Neural cell (in vitro differentiated cells): Measurements from ENCODE around the gene MMADHC. TPM values are rescaled to one million over a fixed set of nuclear protein-coding genes. Genes with fewer than 3 reads are reported as not detected.

ENCODE experiments used
- H2AFZ ChIP-seq: fragments of 200-600, 300-800 bp; sonication (generic), shearing (Covaris generic); 2 replicates; pipeline ENCODE4 v1.6.0; 2014; ENCODE audit warnings: low read depth, mild to moderate bottlenecking, antibody characterized with exemption, low read length, moderate library complexity
- H3F3A ChIP-seq: fragments of 200-600 bp; shearing (Covaris generic); 2 replicates; pipeline ENCODE4 v1.6.1; 2016; ENCODE audit warnings: mild to moderate bottlenecking, moderate library complexity, mixed read lengths, antibody characterized with exemption, low read length; ENCODE audit not compliant: insufficient read depth, poor library complexity, severe bottlenecking
- H3K27ac ChIP-seq: fragments of 200-600, 300-800 bp; sonication (generic), shearing (Covaris generic); 2 replicates; pipeline ENCODE4 v1.5.1; 2014; ENCODE audit warnings: mild to moderate bottlenecking, low read length, moderate library complexity
- H3K27me3 ChIP-seq: fragments of 300-800, 200-600 bp; sonication (generic), shearing (Covaris generic); 2 replicates; pipeline ENCODE4 v1.6.0; 2014; ENCODE audit warnings: mild to moderate bottlenecking, low read depth, low read length, moderate library complexity; ENCODE audit not compliant: insufficient read depth
- H3K36me3 ChIP-seq: fragments of 300-800, 200-600 bp; sonication (generic), shearing (Covaris generic); 2 replicates; pipeline ENCODE4 v1.5.1; 2014; ENCODE audit warnings: mild to moderate bottlenecking, antibody characterized with exemption, low read length, moderate library complexity; ENCODE audit not compliant: insufficient read depth
- H3K4me2 ChIP-seq: fragments of 300-800, 200-600 bp; sonication (generic), shearing (Covaris generic); 2 replicates; pipeline ENCODE4 v1.6.0; 2014; ENCODE audit warnings: mild to moderate bottlenecking, low read length
- H3K4me3 ChIP-seq: fragments of 300-800, 200-600 bp; sonication (generic), shearing (Covaris generic); 2 replicates; pipeline ENCODE4 v1.5.1; 2014; ENCODE audit warnings: mild to moderate bottlenecking, low read length, moderate library complexity
- H3K79me2 ChIP-seq: fragments of 200-600 bp; shearing (Covaris generic); replicated peaks from 2 replicates; pipeline ENCODE4 v1.6.0; 2014; ENCODE audit warnings: mild to moderate bottlenecking, low read length, moderate library complexity; ENCODE audit not compliant: insufficient read depth
- H3K9ac ChIP-seq: fragments of 300-800, 200-600 bp; sonication (generic), shearing (Covaris generic); 2 replicates; pipeline ENCODE4 v1.6.1; 2016; ENCODE audit warnings: mild to moderate bottlenecking, low read length, mixed read lengths
- H3K9me2 ChIP-seq: fragments of 200-600 bp; shearing (Covaris generic); 2 replicates; pipeline ENCODE4 v1.6.1; 2016; ENCODE audit warnings: mild to moderate bottlenecking, low read length, mixed read lengths; ENCODE audit not compliant: insufficient read depth
- H3K9me3 ChIP-seq: fragments of 200-600, 300-800 bp; sonication (generic), shearing (Covaris generic); 2 replicates; pipeline ENCODE4 v1.6.1; 2016; ENCODE audit warnings: mild to moderate bottlenecking, mixed run types, low read length, moderate library complexity, mixed read lengths
- H4K20me1 ChIP-seq: fragments of 200-600 bp; shearing (Covaris generic); 2 replicates; pipeline ENCODE4 v1.6.1; 2016; ENCODE audit warnings: mild to moderate bottlenecking, mixed run types; ENCODE audit not compliant: insufficient read depth
- EP300 ChIP-seq: fragments of 450-650 bp; conservative IDR thresholded peaks from 2 replicates; pipeline ENCODE4 v1.6.1; 2014; ENCODE audit warnings: antibody characterized with exemption, mild to moderate bottlenecking, moderate library complexity; ENCODE audit not compliant: poor library complexity, severe bottlenecking
- EZH2 ChIP-seq: fragments of 200-600, 300-800 bp; shearing (Covaris generic), sonication (generic); IDR thresholded peaks from 2 replicates; pipeline ENCODE4 v1.6.1; 2014; ENCODE audit warnings: antibody characterized with exemption, low read length, borderline replicate concordance, mild to moderate bottlenecking; ENCODE audit not compliant: insufficient read depth, poor library complexity, severe bottlenecking
- MXI1 ChIP-seq: fragments of 450-650 bp; conservative IDR thresholded peaks from 2 replicates; pipeline ENCODE4 v1.6.1; 2014; ENCODE audit warnings: antibody characterized with exemption, mild to moderate bottlenecking; ENCODE audit not compliant: poor library complexity, severe bottlenecking
- POLR2AphosphoS5 ChIP-seq: IDR thresholded peaks from 2 replicates; pipeline ENCODE4 v1.6.1; 2012
- RAD21 ChIP-seq: fragments of 450-650 bp; conservative IDR thresholded peaks from 2 replicates; pipeline ENCODE4 v1.6.1; 2014; ENCODE audit warnings: antibody characterized with exemption, mild to moderate bottlenecking, moderate library complexity
- SMC3 ChIP-seq: fragments of 450-650 bp; conservative IDR thresholded peaks from 2 replicates; pipeline ENCODE4 v1.6.1; 2014; ENCODE audit warnings: antibody characterized with exemption, mild to moderate bottlenecking, moderate library complexity; ENCODE audit not compliant: poor library complexity
- TAF1 ChIP-seq: IDR thresholded peaks from 2 replicates; pipeline ENCODE4 v1.6.1; 2012; ENCODE audit warnings: low read depth
- polyA plus RNA-seq: library from polyadenylated mRNA; depleted of rRNA; stranded (reverse); fragments of >200 nt; gene quantifications from 2 replicates; pipeline ENCODE4 v1.2.3, GENCODE V29; 2014
- TF ChIP-seq, protein P1 (sequence below): fragments of 450-650 bp; IDR thresholded peaks from 2 replicates; pipeline ENCODE4 v1.5.1; 2014; ENCODE audit warnings: antibody characterized with exemption, mild to moderate bottlenecking, moderate library complexity; ENCODE audit not compliant: poor library complexity, severe bottlenecking
- TF ChIP-seq, protein P2 (sequence below): IDR thresholded peaks from 2 replicates; pipeline ENCODE4 v1.6.1; 2012; ENCODE audit warnings: borderline replicate concordance

The MMADHC gene
- polyA plus RNA-seq, 1 donor from 2014 or later = 250 TPM

DNA sequence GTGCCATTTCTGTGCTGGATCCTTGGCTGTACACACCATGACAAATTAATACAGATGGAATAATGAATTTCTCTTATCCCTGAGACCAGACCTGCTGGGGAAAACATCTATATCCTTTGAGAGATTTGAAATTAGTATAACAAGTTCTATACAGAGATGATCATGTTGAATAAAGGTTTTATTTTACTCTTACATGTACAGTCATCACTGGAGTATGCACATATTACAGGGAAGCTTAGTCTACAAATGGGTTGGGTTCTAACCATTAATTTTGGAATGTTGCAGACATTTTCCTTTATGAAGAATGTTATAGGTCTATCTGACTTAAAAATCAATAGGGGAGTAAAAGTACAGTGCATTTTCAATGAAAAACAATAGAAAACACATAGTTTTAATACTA lies 29.9 kb upstream of the MMADHC start:
- H3K36me3 ChIP-seq = no peaks in the 10 kb centered on the region
- no peak for TF ChIP-seq POLR2AphosphoS5
- no peak for TF ChIP-seq EP300
- TF ChIP-seq TAF1 = no peak
- TF ChIP-seq MXI1 = no peak
- no peak overlapping the region for H3K4me3 ChIP-seq
- H3K79me2 ChIP-seq = no peaks in the 10 kb centered on the region
- H3K4me2 ChIP-seq = no peak overlapping the region
- H3K9ac ChIP-seq = no peak overlapping the region
- H3F3A ChIP-seq = no peaks in the 10 kb centered on the region
- H3K9me3 ChIP-seq = no peaks in the 10 kb centered on the region
- H4K20me1 ChIP-seq = no peaks in the 10 kb centered on the region
- no peak overlapping the region for H3K27ac ChIP-seq
- H3K27me3 ChIP-seq = no peaks in the 10 kb centered on the region
- no peak overlapping the region for H2AFZ ChIP-seq
- no peaks in the 10 kb centered on the region for H3K9me2 ChIP-seq

DNA sequence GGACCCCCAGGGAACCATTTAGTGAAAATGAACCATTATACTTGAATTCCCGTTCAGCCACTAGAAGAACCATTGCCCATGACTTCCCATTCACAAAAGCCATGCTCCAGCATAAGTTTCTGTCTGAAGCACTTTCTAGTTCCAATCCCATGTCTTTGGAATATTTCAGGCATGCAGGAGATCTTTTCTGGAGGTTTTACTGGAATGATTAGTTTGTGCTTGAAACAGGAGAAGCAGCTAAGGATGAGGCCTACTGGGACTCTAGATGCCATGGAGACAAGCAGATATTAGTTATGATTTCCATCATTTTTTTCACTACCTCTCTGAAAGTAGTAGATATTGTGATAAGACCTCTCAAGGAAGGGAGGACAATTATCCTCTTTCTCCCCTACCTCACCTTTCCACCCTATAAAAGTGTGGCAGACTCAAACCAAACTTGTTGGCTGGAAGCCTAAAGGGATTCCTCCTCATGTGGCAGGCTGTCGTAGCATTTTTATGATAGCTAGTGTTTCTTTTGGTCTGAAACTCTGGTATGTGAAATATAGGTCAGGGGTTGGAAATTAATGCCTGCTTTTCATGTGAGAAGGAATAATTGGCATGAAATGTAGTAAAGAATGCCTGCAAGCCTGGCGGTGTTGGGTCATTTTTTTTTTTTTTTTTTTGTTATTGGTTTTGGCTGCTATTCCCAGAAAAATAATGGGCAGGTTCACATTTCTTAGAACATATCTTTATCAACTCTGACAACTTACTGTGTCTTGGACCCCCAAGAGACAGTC lies 29.3 kb upstream of the MMADHC start:
- peak overlapping the region; percentile 25 for H3K4me2 ChIP-seq
- H3K79me2 ChIP-seq = no peaks in the 10 kb centered on the region
- TF ChIP-seq EZH2 (no peak), SMC3 (no peak), POLR2AphosphoS5 (no peak), MXI1 (no peak), RAD21 (no peak), TAF1 (no peak)
- TF ChIP-seq, protein P1, sequence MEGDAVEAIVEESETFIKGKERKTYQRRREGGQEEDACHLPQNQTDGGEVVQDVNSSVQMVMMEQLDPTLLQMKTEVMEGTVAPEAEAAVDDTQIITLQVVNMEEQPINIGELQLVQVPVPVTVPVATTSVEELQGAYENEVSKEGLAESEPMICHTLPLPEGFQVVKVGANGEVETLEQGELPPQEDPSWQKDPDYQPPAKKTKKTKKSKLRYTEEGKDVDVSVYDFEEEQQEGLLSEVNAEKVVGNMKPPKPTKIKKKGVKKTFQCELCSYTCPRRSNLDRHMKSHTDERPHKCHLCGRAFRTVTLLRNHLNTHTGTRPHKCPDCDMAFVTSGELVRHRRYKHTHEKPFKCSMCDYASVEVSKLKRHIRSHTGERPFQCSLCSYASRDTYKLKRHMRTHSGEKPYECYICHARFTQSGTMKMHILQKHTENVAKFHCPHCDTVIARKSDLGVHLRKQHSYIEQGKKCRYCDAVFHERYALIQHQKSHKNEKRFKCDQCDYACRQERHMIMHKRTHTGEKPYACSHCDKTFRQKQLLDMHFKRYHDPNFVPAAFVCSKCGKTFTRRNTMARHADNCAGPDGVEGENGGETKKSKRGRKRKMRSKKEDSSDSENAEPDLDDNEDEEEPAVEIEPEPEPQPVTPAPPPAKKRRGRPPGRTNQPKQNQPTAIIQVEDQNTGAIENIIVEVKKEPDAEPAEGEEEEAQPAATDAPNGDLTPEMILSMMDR = no peak
- TF ChIP-seq, protein P2, sequence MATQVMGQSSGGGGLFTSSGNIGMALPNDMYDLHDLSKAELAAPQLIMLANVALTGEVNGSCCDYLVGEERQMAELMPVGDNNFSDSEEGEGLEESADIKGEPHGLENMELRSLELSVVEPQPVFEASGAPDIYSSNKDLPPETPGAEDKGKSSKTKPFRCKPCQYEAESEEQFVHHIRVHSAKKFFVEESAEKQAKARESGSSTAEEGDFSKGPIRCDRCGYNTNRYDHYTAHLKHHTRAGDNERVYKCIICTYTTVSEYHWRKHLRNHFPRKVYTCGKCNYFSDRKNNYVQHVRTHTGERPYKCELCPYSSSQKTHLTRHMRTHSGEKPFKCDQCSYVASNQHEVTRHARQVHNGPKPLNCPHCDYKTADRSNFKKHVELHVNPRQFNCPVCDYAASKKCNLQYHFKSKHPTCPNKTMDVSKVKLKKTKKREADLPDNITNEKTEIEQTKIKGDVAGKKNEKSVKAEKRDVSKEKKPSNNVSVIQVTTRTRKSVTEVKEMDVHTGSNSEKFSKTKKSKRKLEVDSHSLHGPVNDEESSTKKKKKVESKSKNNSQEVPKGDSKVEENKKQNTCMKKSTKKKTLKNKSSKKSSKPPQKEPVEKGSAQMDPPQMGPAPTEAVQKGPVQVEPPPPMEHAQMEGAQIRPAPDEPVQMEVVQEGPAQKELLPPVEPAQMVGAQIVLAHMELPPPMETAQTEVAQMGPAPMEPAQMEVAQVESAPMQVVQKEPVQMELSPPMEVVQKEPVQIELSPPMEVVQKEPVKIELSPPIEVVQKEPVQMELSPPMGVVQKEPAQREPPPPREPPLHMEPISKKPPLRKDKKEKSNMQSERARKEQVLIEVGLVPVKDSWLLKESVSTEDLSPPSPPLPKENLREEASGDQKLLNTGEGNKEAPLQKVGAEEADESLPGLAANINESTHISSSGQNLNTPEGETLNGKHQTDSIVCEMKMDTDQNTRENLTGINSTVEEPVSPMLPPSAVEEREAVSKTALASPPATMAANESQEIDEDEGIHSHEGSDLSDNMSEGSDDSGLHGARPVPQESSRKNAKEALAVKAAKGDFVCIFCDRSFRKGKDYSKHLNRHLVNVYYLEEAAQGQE = no peak
- H3F3A ChIP-seq = no peaks in the 10 kb centered on the region
- no peaks in the 10 kb centered on the region for H3K9me2 ChIP-seq
- H3K36me3 ChIP-seq = no peaks in the 10 kb centered on the region
- no peak overlapping the region for H3K9ac ChIP-seq
- H3K9me3 ChIP-seq = no peaks in the 10 kb centered on the region
- no peaks in the 10 kb centered on the region for H4K20me1 ChIP-seq
- H3K27me3 ChIP-seq = no peaks in the 10 kb centered on the region
- H3K27ac ChIP-seq = no peak overlapping the region
- H3K4me3 ChIP-seq = no peak overlapping the region
- no peak overlapping the region for H2AFZ ChIP-seq
